ENCODE measurements around the gene ATP6V0D1.

ATP6V0D1 gene

GRCh38 chr16:67393111-67393787 is 87.7 kb downstream of the ATP6V0D1 start, which contains the start of gene TPPP3:
Gene TPPP3, minus strand, starts transcription at chr16:67393498. Its CDS starts 2,387 bp downstream, at chr16:67391111.
- peak; percentile 86 for DNase-seq (ENCODE audit: low read depth)

GRCh38 chr16:67392301-67393059 is 88.5 kb downstream of the ATP6V0D1 start:
- no peak for DNase-seq (ENCODE audit: low read depth)

DNA sequence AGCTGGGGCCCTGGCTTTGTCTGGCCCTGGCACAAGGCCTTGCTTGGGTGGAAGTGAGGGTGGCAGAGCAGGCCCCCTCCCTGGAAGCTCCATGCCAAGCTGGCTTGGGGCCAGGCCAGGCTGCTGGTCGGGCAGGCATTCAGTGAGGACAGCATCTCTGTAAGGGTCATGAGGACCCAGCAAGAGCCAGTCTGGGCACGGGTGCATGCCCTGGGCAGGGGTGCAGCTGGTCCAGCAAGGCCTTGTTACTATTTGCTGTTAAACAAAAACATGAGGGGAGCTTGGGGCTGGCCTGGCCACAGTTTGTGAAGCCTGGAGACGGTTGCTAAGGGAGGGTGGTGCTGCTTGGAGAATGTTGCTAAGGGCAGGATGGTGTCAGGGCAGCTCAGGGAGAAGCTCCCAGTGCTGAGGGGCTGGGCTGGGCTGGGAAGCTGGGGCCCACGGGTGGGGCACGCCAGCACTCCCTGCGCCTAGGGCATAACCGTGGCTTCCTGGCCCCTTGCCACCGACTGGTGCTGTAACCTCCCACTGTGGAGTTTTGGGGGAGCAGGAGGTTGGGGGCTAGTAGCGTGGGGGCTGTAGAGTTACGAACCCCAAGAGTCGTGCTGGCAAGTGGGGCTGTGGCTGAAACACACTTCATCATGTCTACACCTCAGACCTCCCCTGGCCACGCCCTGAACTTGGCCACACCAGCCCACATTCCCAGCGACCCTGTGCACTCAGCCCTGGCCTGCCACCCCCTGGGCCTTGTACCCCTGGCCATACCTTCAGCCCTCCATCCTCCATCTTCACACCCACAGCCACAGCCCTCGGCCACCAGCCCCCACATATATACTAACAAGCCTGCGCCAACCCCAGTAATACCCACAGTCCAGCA is 89.3 kb downstream of the ATP6V0D1 start:
- DNase-seq (ENCODE audit: low read depth): peak; percentile 23

DNA sequence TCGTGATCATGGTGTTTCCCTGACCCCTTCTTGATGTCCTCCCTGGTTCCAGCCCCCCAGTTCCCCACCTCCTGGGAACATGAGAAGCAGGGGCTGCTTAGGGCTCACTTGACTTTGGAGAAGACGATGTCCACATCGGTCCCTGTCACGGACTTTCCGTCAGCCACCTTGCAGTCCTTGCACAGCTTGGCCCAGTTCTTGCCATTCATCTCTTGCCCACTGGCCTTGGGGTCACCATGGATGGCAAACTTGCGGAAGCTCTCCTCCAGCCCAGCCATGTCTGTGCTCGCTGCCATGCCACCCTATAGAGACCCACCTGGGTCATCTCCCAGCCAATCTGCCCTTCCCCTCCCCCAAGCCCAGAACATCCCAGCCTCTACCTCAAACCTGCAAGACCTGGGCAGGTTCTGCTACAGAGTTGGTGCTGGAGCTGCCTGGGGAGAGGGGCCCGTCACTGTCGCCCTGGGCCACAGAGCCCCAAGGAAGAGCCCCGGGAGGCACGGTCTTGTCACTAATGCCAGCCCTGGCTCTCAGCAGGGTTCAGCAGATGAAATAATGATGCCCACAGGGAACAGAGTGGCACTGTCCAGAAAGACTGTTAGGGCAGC is 90.0 kb downstream of the ATP6V0D1 start:
- no peak for DNase-seq (ENCODE audit: low read depth)

- no peak for DNase-seq (ENCODE audit: low read depth)
Observed at GRCh38 chr16:67389911-67390815, 90.8 kb downstream of the ATP6V0D1 start.

DNA sequence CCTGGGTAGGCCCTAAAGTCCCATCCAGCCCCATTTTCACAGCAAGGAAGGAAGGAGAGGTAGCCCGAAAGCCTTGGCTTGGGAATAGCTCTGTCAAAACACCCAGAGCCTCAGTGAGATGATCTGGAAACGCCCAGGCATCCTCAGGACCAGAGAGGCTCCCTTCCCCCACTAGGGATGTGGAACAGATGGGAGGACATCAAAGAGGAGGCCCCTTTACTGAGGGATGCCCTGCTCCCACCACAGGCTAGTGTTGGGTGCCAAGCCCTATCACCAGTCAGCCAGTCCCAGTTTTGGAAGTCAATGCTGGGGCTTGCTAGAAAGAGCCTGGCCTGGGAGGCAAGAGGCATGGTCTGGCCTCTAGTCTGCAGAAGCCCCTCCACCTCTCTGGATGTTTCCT is 92.4 kb downstream of the ATP6V0D1 start:
- no peak for DNase-seq (ENCODE audit: low read depth)

GRCh38 chr16:67388191-67388590 is 92.8 kb downstream of the ATP6V0D1 start:
- no peak for DNase-seq (ENCODE audit: low read depth)

Measured in EH (cell line).